HAP-1 (cell line): Measurements from ENCODE around the gene TAF1B.

Source experiments
- DNase-seq, 2 experiments: peaks; one replicate each; pipeline ENCODE4 v3.0.0-alpha.2; 2016 to 2020; ENCODE audit warnings: low spot score in 2 of 2
- H3K27me3 ChIP-seq: fragments of 250-450 bp; sonication (Bioruptor Pico); 2 replicates; pipeline ENCODE4 v1.5.1; 2020; ENCODE audit warnings: low read depth, mild to moderate bottlenecking, moderate library complexity
- H3K36me3 ChIP-seq: fragments of 250-450 bp; sonication (Bioruptor Pico); replicated peaks from 2 replicates; pipeline ENCODE4 v1.5.1; 2020; ENCODE audit warnings: mild to moderate bottlenecking
- H3K4me1 ChIP-seq: fragments of 250-450 bp; sonication (Bioruptor Pico); 2 replicates; pipeline ENCODE4 v1.5.1; 2020; ENCODE audit warnings: mild to moderate bottlenecking
- H3K4me3 ChIP-seq: fragments of 250-450 bp; sonication (Bioruptor Pico); 2 replicates; pipeline ENCODE4 v1.5.1; 2020; ENCODE audit warnings: mild to moderate bottlenecking, moderate library complexity
- H3K9me3 ChIP-seq: fragments of 250-450 bp; sonication (Bioruptor Pico); 2 replicates; pipeline ENCODE4 v1.5.1; 2020; ENCODE audit warnings: mild to moderate bottlenecking, moderate library complexity
- in situ Hi-C: fragments of 300-500 bp; cut with MboI; formaldehyde crosslinking; loops from 3 replicates; pipeline ENCODE4 v1.14.3; 2020; ENCODE audit warnings: low sequenced_read_pairs, inconsistent platforms, mixed read lengths

TAF1B gene

DNA sequence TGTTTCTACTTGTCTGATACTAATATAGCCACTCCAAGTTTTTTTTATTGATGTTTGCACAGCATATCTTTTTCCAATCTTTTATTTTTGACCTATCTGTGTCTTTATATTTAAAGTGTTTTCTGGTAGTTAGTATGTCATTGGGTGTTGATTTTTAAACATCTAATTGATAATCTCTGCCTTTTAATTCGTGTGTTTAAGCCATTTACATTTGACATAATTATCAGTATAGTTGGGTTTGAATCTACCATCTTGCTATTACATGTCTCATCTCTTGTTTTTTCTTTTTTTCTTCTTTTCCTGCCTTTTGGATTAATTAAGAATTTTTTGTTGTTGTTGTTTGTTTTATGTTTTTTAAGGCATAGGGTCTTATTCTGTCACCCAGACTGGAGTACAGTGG is 44.2 kb downstream of the TAF1B start:
- H3K9me3 ChIP-seq, result no peaks in the 10 kb centered on the region
- peaks cover 14% of the 10 kb centered on the region for H3K4me1 ChIP-seq
- in situ Hi-C loops, result no loop called here
- DNase-seq, result no peak
- H3K4me3 ChIP-seq, result no peak overlapping the region
- H3K27me3 ChIP-seq, result no peaks in the 10 kb centered on the region
- peaks cover 5% of the 10 kb centered on the region; the same call in 1 of the 2 replicates for H3K36me3 ChIP-seq

DNA sequence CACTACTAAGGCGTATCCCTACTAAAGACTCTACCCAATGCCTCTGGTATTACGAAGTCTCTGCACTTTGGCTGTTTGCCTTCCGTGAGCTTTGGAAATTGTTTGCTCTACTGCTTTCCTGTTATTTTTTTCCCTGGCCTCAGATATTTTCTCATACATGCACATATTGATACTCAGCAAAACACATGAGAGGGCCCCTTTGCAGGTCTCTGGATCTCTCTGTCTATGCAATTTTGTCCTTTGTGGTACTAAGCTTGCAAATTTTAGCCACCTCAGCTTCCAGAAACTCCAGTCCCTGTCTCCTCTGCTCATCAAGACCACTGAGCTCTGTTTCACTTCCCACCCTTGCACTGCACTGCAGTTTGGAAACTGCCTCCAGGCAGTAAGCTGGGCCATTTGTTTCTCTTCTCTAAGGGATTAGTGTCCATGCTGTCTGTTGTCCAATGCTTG is 46.6 kb downstream of the TAF1B start:
- Histone ChIP-seq H3K36me3 (no peaks in the 10 kb centered on the region), H3K9me3 (no peaks in the 10 kb centered on the region), H3K27me3 (no peaks in the 10 kb centered on the region), H3K4me3 (no peak overlapping the region), H3K4me1 (peaks cover 16% of the 10 kb centered on the region)
- in situ Hi-C loops, result no loop called here
- DNase-seq, result peak; percentile 69 to 82

DNA sequence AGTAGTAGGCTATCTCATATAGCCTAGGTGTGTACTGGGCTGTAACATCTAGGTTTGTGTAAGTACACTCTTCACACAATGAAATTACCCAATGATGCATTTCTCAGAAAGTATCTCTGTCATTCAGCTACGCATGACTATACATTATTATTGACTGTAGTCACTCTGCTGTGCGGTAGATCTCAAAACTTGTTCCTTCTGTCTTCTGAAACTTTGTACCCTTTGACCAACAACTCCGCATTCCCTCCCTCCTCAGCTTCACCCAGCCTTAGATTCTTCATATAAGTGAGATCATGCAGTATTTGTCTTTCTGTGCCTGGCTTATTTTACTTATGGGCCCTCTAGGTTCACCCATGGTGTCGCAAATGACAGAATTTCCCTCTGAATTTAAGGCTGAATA is 49.0 kb downstream of the TAF1B start:
- Histone ChIP-seq H3K4me1 (peaks cover 34% of the 10 kb centered on the region), H3K36me3 (no peaks in the 10 kb centered on the region), H3K9me3 (no peaks in the 10 kb centered on the region), H3K27me3 (no peaks in the 10 kb centered on the region), H3K4me3 (no peak overlapping the region)
- no peak for DNase-seq
- in situ Hi-C loops, result no loop called here

DNA sequence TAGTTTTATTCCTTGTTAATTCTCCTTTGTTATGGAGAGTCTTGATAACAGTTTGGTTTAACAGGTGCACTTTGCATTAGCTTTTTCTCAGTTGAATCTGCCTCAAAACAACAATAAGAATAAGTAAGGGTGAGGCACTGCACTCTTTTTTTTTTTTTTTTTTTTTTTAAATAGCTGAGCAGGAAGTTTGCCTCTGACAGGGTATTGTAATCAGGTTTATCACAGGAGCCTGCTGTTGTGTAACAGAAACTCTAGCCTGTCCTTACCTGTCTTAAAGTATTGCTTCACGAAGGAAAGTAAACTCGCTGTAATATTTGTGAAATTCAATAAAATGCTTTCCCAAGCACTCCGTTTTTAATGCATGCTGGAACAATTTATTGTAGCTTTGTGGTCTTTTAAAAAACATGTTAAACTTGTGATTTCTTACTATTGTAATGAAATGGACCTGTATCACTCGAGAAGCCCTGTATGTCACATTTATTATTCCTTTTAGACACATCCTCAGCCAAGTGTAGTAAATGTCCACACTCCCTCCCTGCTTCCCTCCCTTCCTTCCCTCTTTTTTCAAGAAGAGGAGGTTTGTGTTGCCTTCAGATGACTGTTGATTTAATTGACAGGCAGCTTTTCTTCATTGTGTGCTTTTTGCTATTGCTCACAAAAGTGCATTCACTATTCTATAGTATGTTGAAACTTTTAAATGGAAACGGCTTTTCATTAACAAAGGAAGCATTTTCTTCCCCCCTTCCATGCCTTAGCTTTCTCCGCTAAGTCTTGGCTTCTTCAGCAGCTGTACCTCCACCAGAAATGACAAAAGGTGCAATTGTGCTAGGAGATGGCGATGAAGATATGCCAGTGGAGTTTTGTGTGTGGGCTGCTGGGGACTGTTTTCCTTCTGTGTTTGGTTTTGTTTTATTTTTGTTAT is 52.7 kb downstream of the TAF1B start:
- H3K4me3 ChIP-seq, result no peak overlapping the region
- no peaks in the 10 kb centered on the region for H3K9me3 ChIP-seq
- in situ Hi-C loops, result no loop called here
- peaks cover 42% of the 10 kb centered on the region for H3K4me1 ChIP-seq
- no peaks in the 10 kb centered on the region for H3K36me3 ChIP-seq
- no peaks in the 10 kb centered on the region for H3K27me3 ChIP-seq
- peak; percentile 78 to 98 for DNase-seq

DNA sequence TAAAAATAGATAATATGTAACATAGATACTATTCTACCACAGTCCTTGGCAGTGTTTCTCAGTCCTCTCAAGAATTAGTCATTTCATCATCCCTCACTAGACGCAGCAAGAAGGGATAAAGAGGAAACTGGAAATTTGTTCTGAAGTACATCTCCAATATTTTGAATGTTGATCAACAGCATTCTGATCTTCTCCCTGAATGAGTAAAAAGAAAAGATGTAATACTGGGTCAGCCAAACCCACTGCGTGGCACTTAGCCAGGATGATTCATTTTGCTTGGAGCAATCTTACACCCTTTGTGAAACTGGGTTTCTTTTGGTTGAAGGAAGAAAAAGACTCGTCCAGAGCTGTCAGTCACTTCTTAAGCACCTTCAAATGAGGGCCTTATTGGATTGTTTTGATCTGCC is 54.1 kb downstream of the TAF1B start:
- H3K4me1 ChIP-seq, result peaks cover 46% of the 10 kb centered on the region
- no peak overlapping the region for H3K4me3 ChIP-seq
- in situ Hi-C loops, result no loop called here
- H3K36me3 ChIP-seq, result no peaks in the 10 kb centered on the region
- no peaks in the 10 kb centered on the region for H3K27me3 ChIP-seq
- H3K9me3 ChIP-seq, result no peaks in the 10 kb centered on the region
- DNase-seq, result peak; percentile 85 to 93

DNA sequence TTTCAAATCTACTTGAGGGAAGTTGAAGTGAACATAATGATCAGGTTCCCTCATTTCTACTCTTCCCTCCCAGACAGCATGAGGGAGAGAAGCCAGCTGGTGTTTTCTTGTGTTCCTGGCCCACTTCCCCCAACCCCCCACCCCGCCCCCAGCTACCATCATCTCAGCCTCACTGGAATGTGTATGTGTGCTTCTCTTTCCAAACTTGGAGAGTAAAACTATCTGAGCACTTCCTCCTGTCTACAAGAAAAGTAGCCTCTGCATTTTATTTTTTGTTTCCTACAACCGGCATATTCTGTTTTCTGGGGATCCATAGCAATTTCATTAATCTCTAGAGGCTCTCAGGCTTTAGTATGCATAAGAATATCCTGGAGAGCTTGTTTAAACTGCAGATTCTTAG is 54.6 kb downstream of the TAF1B start:
- Histone ChIP-seq H3K9me3 (no peaks in the 10 kb centered on the region), H3K27me3 (no peaks in the 10 kb centered on the region), H3K4me3 (no peak overlapping the region), H3K4me1 (peaks cover 46% of the 10 kb centered on the region), H3K36me3 (no peaks in the 10 kb centered on the region)
- DNase-seq, result peak; percentile 44 to 81
- in situ Hi-C loops, result no loop called here

- Histone ChIP-seq H3K4me1 (peaks cover 9% of the 10 kb centered on the region), H3K9me3 (no peaks in the 10 kb centered on the region), H3K27me3 (no peaks in the 10 kb centered on the region), H3K36me3 (no peaks in the 10 kb centered on the region; the same call in 1 of the 2 replicates), H3K4me3 (no peak overlapping the region)
- in situ Hi-C loops, result no loop called here
- DNase-seq, result no peak
Observed at GRCh38 chr2:9905413-9905812, 62.1 kb downstream of the TAF1B start.

- in situ Hi-C loops, result no loop called here
- DNase-seq, result no peak
- H3K9me3 ChIP-seq, result no peaks in the 10 kb centered on the region
- H3K27me3 ChIP-seq, result no peaks in the 10 kb centered on the region
- no peaks in the 10 kb centered on the region for H3K4me1 ChIP-seq
- H3K4me3 ChIP-seq, result no peak overlapping the region
- no peaks in the 10 kb centered on the region; the same call in 1 of the 2 replicates for H3K36me3 ChIP-seq
Observed at GRCh38 chr2:9907402-9907801, 64.1 kb downstream of the TAF1B start.

DNA sequence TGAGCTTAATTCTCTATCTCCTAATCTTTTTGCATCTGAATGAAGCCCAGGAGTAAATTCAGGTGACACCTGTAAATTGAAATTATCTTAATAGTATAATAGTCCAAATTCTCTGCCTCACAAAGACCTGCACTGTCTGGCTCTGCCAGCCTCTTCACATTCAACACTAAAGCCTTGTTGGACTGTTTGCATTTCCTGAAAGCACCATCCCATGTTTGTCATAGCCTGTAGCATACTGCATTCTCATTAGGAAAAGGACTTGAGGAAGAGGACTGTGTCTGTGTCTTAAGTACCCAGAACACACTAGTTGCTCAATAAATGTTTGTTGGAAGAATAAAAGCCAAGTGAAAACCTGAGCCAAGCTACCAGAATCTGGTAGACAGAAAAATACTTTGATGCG is 65.4 kb downstream of the TAF1B start:
- Histone ChIP-seq H3K27me3 (no peaks in the 10 kb centered on the region), H3K9me3 (no peaks in the 10 kb centered on the region), H3K36me3 (peaks cover 7% of the 10 kb centered on the region; the same call in 1 of the 2 replicates), H3K4me1 (no peaks in the 10 kb centered on the region), H3K4me3 (no peak overlapping the region)
- in situ Hi-C loops, result no loop called here
- no peak for DNase-seq

- in situ Hi-C loops, result no loop called here
- no peak for DNase-seq
- Histone ChIP-seq H3K36me3 (peaks cover 7% of the 10 kb centered on the region; the same call in 1 of the 2 replicates), H3K27me3 (no peaks in the 10 kb centered on the region), H3K9me3 (no peaks in the 10 kb centered on the region), H3K4me3 (no peak overlapping the region), H3K4me1 (no peaks in the 10 kb centered on the region)
Observed at GRCh38 chr2:9909106-9909505, 65.8 kb downstream of the TAF1B start.

GRCh38 chr2:9910699-9911098 is 67.4 kb downstream of the TAF1B start:
- in situ Hi-C loops, result no loop called here
- H3K27me3 ChIP-seq, result no peaks in the 10 kb centered on the region

GRCh38 chr2:9912468-9912867 is 69.2 kb downstream of the TAF1B start:
- no peak overlapping the region for H3K4me3 ChIP-seq
- no peak for DNase-seq
- H3K27me3 ChIP-seq, result no peaks in the 10 kb centered on the region
- H3K36me3 ChIP-seq, result peaks cover 7% of the 10 kb centered on the region; the same call in 1 of the 2 replicates
- in situ Hi-C loops, result no loop called here
- H3K9me3 ChIP-seq, result no peaks in the 10 kb centered on the region
- H3K4me1 ChIP-seq, result no peaks in the 10 kb centered on the region

More at GRCh38 chr2:9910699-9911098, 67.4 kb downstream of the TAF1B start:
- no peak for DNase-seq
- Histone ChIP-seq H3K9me3 (no peaks in the 10 kb centered on the region), H3K4me3 (no peak overlapping the region), H3K4me1 (no peaks in the 10 kb centered on the region), H3K36me3 (peaks cover 7% of the 10 kb centered on the region; the same call in 1 of the 2 replicates)

DNA sequence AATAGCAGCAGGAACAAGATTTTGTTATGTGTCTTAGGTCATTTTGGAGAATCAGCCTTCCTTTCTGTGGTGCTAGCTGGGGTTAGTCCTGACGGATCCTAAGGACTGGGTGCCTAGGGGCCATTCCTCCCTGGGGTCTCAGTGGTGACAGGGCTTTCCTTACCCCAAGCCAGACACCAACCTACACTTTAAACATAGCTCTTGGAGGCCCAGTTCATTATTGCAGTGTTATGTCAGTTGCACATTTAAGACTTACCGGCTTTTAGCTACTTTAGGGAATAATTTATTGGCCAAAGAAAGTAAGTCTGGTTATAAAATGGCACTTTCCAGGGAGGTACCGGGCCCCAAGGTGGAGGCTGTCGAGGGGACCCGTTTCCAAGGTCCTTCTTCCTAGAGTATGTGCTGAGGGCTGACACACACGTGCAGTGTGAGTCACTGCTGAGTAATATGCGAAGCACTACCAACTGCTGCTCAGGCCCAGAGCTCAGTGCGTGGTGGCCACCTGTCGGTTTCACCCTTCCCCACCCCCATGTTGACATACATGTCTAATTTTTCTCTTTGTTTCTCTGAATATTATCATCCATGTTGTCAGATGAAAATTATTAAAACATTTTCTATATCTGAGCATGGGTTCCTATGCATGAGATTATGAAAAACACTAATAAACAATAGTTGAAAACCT is 71.3 kb downstream of the TAF1B start:
- no peak overlapping the region for H3K4me3 ChIP-seq
- DNase-seq, result no peak
- no peaks in the 10 kb centered on the region for H3K27me3 ChIP-seq
- no peaks in the 10 kb centered on the region for H3K9me3 ChIP-seq
- H3K36me3 ChIP-seq, result peaks cover 7% of the 10 kb centered on the region; the same call in 1 of the 2 replicates
- H3K4me1 ChIP-seq, result no peaks in the 10 kb centered on the region
- in situ Hi-C loops, result no loop called here

DNA sequence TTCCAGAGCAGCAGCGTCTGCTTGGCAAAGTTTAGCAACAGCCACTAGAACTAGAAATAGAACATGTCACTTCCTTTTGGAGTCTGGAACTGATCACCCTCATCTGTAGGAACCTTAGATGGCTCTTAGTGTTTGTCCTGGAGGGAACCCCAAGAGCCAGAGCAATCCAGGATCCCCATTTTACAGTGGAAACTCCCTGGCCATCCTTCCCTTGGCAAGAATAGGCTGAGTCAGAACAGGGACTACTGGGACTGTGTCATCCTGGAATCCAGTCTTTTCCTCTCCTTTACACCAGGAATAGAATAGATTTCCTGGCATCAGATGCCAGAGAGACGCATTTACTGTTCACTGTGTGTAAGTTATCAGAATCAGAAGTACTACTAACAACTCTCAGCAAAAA is 75.0 kb downstream of the TAF1B start:
- DNase-seq, result no peak
- Histone ChIP-seq H3K4me1 (no peaks in the 10 kb centered on the region), H3K4me3 (no peak overlapping the region), H3K36me3 (peaks cover 4% of the 10 kb centered on the region; the same call in 1 of the 2 replicates), H3K27me3 (no peaks in the 10 kb centered on the region), H3K9me3 (no peaks in the 10 kb centered on the region)
- in situ Hi-C loops, result no loop called here
